ENCODE results near the gene KRT80.
"Not testable (repeated sequence)": the region's sequence is repeated elsewhere in the genome, so short reads cannot be mapped to it uniquely, and the experiment has no call there.

KRT80 gene

GRCh38 chr12:52191841-52192791 lies at the start of gene KRT80:
Gene KRT80 (minus strand): TSS chr12:52192014. CDS start chr12:52191902, 112 bp downstream.
- DNase-seq (ENCODE audit: low spot score), result peak; percentile 57

GRCh38 chr12:52241205-52241842 lies 49.5 kb upstream of the KRT80 start:
- DNase-seq (ENCODE audit: low spot score), result no peak

- not testable (repeated sequence) for DNase-seq (ENCODE audit: low spot score)
Observed at GRCh38 chr12:52240247-52240646, 48.4 kb upstream of the KRT80 start.

- no peak for DNase-seq (ENCODE audit: low spot score)
Observed at GRCh38 chr12:52239767-52240166, 48.0 kb upstream of the KRT80 start.

GRCh38 chr12:52238916-52239646 lies 47.3 kb upstream of the KRT80 start:
- no peak for DNase-seq (ENCODE audit: low spot score)

GRCh38 chr12:52238207-52238840 lies 46.5 kb upstream of the KRT80 start:
- DNase-seq (ENCODE audit: low spot score), result no peak

GRCh38 chr12:52236386-52237050 lies 44.7 kb upstream of the KRT80 start:
- no peak for DNase-seq (ENCODE audit: low spot score)

GRCh38 chr12:52235822-52236361 lies 44.1 kb upstream of the KRT80 start:
- no peak for DNase-seq (ENCODE audit: low spot score)

GRCh38 chr12:52235001-52235764 lies 43.4 kb upstream of the KRT80 start:
- no peak for DNase-seq (ENCODE audit: low spot score)

- no peak for DNase-seq (ENCODE audit: low spot score)
Observed at GRCh38 chr12:52234223-52234810, 42.5 kb upstream of the KRT80 start.

GRCh38 chr12:52233462-52234207 lies 41.8 kb upstream of the KRT80 start:
- DNase-seq (ENCODE audit: low spot score), result no peak

GRCh38 chr12:52232674-52233461 lies 41.1 kb upstream of the KRT80 start, which contains the start of gene KRT7:
Gene KRT7 (plus strand): TSS chr12:52233243. CDS start chr12:52233297, 54 bp downstream.
- no peak for DNase-seq (ENCODE audit: low spot score)

GRCh38 chr12:52232203-52232673 lies 40.4 kb upstream of the KRT80 start:
- no peak for DNase-seq (ENCODE audit: low spot score)

GRCh38 chr12:52231305-52232202 lies 39.7 kb upstream of the KRT80 start:
- no peak for DNase-seq (ENCODE audit: low spot score)

GRCh38 chr12:52230364-52231281 lies 38.8 kb upstream of the KRT80 start:
- no peak for DNase-seq (ENCODE audit: low spot score)

- no peak for DNase-seq (ENCODE audit: low spot score)
Observed at GRCh38 chr12:52229836-52230343, 38.1 kb upstream of the KRT80 start.
